Measurements from ENCODE around the gene C11orf52. TPM values are rescaled to one million over a fixed set of nuclear protein-coding genes. Genes with fewer than 3 reads are reported as not detected.

C11orf52 gene
- total and polyA plus RNA-seq, 2 of the 13 experiments (the other 11 are each of a cell fraction or from before 2014, with no cell fraction given): 7.4 to 11.0 TPM

DNA sequence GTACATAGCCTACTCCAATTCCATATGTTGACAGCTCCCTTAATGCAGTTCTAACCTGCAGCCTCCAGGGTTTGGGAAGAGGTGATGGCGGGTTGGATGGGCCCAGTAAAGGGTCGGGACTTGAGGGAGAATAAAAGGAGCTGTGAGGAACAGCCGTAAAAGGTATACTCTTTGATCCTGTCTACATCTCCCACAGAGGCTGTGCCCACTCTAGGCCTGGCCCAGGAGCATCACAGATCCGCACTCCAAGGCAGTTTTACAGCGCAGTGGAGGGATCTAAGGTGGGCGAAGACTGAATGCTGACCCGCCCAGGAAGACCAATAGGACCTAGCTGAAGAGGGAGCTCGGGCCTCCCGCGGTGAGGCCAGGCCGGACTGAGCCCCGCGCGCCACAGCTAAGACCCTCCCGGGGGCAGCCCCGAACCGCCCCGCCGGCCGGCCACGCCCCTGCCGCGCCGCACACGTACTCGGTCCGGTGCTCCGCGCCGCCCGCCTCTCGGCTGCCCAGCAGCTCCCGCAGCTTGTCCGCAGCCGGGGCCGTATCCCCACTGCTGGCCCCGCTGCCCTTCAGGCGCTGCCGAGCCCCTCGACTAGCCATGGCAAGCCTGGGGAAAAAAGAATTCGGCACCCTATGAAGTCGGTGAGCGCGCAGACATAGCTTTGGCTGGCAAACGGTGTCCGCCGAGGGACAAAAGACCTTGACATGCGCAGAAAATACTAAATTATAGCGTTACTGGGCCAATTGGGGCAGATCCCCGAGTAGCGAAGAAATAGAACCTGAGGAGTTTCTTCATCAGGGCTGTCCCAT lies 47.6 kb upstream of the C11orf52 start, which contains the start of gene ALG9 (continued):
- TF ChIP-seq, protein P1, sequence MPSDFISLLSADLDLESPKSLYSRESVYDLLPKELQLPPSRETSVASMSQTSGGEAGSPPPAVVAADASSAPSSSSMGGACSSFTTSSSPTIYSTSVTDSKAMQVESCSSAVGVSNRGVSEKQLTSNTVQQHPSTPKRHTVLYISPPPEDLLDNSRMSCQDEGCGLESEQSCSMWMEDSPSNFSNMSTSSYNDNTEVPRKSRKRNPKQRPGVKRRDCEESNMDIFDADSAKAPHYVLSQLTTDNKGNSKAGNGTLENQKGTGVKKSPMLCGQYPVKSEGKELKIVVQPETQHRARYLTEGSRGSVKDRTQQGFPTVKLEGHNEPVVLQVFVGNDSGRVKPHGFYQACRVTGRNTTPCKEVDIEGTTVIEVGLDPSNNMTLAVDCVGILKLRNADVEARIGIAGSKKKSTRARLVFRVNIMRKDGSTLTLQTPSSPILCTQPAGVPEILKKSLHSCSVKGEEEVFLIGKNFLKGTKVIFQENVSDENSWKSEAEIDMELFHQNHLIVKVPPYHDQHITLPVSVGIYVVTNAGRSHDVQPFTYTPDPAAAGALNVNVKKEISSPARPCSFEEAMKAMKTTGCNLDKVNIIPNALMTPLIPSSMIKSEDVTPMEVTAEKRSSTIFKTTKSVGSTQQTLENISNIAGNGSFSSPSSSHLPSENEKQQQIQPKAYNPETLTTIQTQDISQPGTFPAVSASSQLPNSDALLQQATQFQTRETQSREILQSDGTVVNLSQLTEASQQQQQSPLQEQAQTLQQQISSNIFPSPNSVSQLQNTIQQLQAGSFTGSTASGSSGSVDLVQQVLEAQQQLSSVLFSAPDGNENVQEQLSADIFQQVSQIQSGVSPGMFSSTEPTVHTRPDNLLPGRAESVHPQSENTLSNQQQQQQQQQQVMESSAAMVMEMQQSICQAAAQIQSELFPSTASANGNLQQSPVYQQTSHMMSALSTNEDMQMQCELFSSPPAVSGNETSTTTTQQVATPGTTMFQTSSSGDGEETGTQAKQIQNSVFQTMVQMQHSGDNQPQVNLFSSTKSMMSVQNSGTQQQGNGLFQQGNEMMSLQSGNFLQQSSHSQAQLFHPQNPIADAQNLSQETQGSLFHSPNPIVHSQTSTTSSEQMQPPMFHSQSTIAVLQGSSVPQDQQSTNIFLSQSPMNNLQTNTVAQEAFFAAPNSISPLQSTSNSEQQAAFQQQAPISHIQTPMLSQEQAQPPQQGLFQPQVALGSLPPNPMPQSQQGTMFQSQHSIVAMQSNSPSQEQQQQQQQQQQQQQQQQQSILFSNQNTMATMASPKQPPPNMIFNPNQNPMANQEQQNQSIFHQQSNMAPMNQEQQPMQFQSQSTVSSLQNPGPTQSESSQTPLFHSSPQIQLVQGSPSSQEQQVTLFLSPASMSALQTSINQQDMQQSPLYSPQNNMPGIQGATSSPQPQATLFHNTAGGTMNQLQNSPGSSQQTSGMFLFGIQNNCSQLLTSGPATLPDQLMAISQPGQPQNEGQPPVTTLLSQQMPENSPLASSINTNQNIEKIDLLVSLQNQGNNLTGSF (CRISPR knock-in tag; IDR thresholded peaks at IDR 0.05): no peak
- peak; percentile 85 for TF ChIP-seq POLR2G (IDR thresholded peaks at IDR 0.05; ENCODE audit: low read depth, low read length)
- TF ChIP-seq, protein P2, sequence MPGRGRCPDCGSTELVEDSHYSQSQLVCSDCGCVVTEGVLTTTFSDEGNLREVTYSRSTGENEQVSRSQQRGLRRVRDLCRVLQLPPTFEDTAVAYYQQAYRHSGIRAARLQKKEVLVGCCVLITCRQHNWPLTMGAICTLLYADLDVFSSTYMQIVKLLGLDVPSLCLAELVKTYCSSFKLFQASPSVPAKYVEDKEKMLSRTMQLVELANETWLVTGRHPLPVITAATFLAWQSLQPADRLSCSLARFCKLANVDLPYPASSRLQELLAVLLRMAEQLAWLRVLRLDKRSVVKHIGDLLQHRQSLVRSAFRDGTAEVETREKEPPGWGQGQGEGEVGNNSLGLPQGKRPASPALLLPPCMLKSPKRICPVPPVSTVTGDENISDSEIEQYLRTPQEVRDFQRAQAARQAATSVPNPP (CRISPR knock-in tag; IDR thresholded peaks at IDR 0.05): 0 out of 2 replicates have a peak, but pooled peaks have one; percentile 57
- TF ChIP-seq, protein P3, sequence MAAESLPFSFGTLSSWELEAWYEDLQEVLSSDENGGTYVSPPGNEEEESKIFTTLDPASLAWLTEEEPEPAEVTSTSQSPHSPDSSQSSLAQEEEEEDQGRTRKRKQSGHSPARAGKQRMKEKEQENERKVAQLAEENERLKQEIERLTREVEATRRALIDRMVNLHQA (CRISPR knock-in tag; IDR thresholded peaks at IDR 0.05): no peak
- TF ChIP-seq ZNF224 (CRISPR knock-in tag; IDR thresholded peaks at IDR 0.05): peak; percentile 60; the same call in 1 of the 2 replicates
- TF ChIP-seq ZMAT3 (CRISPR knock-in tag; conservative IDR thresholded peaks at IDR 0.05): no peak
- TF ChIP-seq ZNF501 (CRISPR knock-in tag; IDR thresholded peaks at IDR 0.05): peak; percentile 52; the same call in 1 of the 2 replicates
- 0 out of 2 replicates have a peak, but pooled peaks have one; percentile 38 for TF ChIP-seq ZNF607 (CRISPR knock-in tag; IDR thresholded peaks at IDR 0.05; ENCODE audit: borderline replicate concordance)
- no peak for TF ChIP-seq JUNB (CRISPR knock-in tag; IDR thresholded peaks at IDR 0.05; ENCODE audit: borderline replicate concordance)
- TF ChIP-seq ETV6 (CRISPR knock-in tag; conservative IDR thresholded peaks at IDR 0.05): peak; percentile 25; the same call in 1 of the 2 replicates
- TF ChIP-seq XRCC5 (optimal IDR thresholded peaks at IDR 0.05; ENCODE audit: low read length): peak; percentile 80
- TF ChIP-seq, protein P4, sequence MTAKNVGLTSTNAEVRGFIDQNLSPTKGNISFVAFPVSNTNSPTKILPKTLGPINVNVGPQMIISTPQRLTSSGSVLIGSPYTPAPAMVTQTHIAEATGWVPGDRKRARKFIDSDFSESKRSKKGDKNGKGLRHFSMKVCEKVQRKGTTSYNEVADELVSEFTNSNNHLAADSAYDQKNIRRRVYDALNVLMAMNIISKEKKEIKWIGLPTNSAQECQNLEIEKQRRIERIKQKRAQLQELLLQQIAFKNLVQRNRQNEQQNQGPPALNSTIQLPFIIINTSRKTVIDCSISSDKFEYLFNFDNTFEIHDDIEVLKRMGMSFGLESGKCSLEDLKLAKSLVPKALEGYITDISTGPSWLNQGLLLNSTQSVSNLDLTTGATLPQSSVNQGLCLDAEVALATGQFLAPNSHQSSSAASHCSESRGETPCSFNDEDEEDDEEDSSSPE (CRISPR knock-in tag; IDR thresholded peaks at IDR 0.05): peak; percentile 60; the same call in 1 of the 2 replicates
- no peak for TF ChIP-seq ZNF879 (CRISPR knock-in tag; IDR thresholded peaks at IDR 0.05)
- TF ChIP-seq, protein P5, sequence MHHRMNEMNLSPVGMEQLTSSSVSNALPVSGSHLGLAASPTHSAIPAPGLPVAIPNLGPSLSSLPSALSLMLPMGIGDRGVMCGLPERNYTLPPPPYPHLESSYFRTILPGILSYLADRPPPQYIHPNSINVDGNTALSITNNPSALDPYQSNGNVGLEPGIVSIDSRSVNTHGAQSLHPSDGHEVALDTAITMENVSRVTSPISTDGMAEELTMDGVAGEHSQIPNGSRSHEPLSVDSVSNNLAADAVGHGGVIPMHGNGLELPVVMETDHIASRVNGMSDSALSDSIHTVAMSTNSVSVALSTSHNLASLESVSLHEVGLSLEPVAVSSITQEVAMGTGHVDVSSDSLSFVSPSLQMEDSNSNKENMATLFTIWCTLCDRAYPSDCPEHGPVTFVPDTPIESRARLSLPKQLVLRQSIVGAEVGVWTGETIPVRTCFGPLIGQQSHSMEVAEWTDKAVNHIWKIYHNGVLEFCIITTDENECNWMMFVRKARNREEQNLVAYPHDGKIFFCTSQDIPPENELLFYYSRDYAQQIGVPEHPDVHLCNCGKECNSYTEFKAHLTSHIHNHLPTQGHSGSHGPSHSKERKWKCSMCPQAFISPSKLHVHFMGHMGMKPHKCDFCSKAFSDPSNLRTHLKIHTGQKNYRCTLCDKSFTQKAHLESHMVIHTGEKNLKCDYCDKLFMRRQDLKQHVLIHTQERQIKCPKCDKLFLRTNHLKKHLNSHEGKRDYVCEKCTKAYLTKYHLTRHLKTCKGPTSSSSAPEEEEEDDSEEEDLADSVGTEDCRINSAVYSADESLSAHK (CRISPR knock-in tag; IDR thresholded peaks at IDR 0.05; ENCODE audit: borderline replicate concordance): no peak
- no peak for TF ChIP-seq HOXD1 (CRISPR knock-in tag; IDR thresholded peaks at IDR 0.05)
- no peak for TF ChIP-seq JARID2 (CRISPR knock-in tag; IDR thresholded peaks at IDR 0.05; ENCODE audit: insufficient replicate concordance)
